ENCODE data around the gene LEFTY2.
"Not testable (repeated sequence)": the region's sequence is repeated elsewhere in the genome, so short reads cannot be mapped to it uniquely, and the experiment has no call there.

Gene LEFTY2

DNA sequence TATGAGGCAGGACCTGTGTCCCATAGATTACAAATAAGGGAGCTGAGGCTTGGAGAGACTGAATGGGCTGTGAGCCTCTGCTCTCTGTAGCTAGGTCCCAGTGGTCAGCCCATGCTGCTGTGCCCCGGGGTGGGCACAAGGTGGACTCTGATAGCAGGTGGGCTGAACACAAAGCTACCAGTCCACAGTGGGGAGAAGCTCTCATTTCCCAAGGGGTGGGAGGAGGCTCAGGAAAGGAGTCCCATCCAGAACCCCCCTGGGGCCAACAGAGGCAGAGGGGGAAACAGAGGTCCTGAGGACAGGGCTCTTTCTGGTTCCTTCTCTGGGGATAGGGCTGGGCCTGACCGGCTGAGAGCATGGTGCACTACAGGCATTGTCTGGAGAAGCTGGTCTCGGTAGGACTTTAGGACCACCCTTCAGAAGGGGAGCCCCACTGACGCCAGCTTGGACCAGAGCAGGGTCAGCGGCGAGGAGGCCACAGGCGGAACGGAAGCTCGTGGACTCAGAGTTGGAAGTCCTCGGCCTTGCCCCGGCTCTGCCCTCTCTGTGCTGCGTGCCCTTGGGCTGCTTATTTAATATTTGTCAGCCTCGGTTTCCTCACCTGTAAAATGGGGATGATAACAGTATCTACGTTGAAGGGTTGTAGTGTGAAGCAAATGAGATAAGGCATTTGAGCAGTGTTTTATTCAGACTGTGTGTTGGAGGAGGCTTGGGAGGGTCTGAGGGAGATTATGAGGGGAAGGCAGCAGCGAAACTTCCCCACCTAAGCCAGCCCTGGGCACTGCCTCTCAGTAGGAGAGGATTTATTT is 31.5 kb upstream of the LEFTY2 start:
- TF ChIP-seq, protein P1, sequence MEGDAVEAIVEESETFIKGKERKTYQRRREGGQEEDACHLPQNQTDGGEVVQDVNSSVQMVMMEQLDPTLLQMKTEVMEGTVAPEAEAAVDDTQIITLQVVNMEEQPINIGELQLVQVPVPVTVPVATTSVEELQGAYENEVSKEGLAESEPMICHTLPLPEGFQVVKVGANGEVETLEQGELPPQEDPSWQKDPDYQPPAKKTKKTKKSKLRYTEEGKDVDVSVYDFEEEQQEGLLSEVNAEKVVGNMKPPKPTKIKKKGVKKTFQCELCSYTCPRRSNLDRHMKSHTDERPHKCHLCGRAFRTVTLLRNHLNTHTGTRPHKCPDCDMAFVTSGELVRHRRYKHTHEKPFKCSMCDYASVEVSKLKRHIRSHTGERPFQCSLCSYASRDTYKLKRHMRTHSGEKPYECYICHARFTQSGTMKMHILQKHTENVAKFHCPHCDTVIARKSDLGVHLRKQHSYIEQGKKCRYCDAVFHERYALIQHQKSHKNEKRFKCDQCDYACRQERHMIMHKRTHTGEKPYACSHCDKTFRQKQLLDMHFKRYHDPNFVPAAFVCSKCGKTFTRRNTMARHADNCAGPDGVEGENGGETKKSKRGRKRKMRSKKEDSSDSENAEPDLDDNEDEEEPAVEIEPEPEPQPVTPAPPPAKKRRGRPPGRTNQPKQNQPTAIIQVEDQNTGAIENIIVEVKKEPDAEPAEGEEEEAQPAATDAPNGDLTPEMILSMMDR (IDR thresholded peaks at IDR 0.05; ENCODE audit: poor library complexity, severe bottlenecking), result no peak

DNA sequence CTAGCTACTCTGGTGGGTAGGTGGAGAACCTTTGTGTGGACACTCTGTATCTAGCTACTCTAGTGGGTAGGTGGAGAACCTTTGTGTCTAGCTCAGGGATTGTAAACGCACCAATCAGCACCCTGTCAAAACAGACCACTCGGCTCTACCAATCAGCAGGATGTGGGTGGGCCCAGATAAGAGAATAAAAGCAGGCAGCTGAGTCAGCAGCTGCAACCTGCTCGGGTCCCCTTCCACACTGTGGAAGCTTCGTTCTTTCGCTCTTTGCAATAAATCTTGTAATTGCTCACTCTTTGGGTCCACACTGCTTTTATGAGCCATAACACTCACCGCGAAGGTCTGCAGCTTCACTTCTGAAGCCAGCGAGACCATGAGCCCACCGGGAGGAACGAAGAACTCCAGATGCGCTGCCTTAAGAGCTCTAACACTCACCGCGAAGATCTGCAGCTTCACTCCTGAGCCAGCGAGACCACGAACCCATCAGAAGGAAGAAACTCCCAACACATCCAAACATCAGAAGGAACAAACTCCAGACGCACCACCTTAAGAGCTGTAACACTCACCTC is 29.7 kb upstream of the LEFTY2 start:
- not testable (repeated sequence) for DNase-seq (ENCODE audit: low spot score); H3K27ac ChIP-seq (ENCODE audit: poor library complexity, severe bottlenecking); H3K4me1 ChIP-seq (ENCODE audit: insufficient read depth, poor library complexity, severe bottlenecking)

More for the DNA sequence above, 31.5 kb upstream of the LEFTY2 start:
- ATAC-seq (ENCODE audit: low read depth), result no peak
- H3K27me3 ChIP-seq (ENCODE audit: insufficient read depth, poor library complexity, severe bottlenecking), result no peaks in the 10 kb centered on the region
- no peak for DNase-seq (ENCODE audit: low spot score)
- H3K36me3 ChIP-seq (ENCODE audit: low read depth), result no peaks in the 10 kb centered on the region
- H3K4me1 ChIP-seq (ENCODE audit: insufficient read depth, poor library complexity, severe bottlenecking), result no peaks in the 10 kb centered on the region
- no peak overlapping the region for H3K27ac ChIP-seq (ENCODE audit: poor library complexity, severe bottlenecking)
- no peaks in the 10 kb centered on the region for H3K9me3 ChIP-seq (ENCODE audit: severe bottlenecking)
- H3K4me3 ChIP-seq (ENCODE audit: severe bottlenecking), result no peak overlapping the region

DNA sequence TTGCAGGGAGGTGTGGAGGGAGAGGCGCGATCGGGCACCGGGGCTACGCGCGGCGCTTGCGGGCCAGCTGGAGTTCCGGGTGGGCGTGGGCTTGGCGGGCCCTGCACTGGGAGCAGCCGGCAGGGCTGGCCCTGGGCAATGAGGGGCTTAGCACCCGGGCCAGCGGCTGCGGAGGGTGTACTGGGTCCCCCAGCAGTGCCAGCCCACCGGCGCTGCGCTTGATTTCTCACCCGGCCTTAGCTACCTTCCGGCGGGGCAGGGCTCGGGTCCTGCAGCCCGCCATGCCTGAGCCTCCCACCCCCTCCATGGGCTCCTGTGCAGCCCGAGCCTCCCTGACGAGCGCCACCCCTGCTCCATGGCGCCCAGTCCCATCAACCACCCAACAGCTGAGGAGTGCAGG is 28.7 kb upstream of the LEFTY2 start:
- not testable (repeated sequence) for H3K27me3 ChIP-seq (ENCODE audit: insufficient read depth, poor library complexity, severe bottlenecking); ATAC-seq (ENCODE audit: low read depth); H3K27ac ChIP-seq (ENCODE audit: poor library complexity, severe bottlenecking); H3K4me1 ChIP-seq (ENCODE audit: insufficient read depth, poor library complexity, severe bottlenecking); H3K9me3 ChIP-seq (ENCODE audit: severe bottlenecking); H3K36me3 ChIP-seq (ENCODE audit: low read depth); H3K4me3 ChIP-seq (ENCODE audit: severe bottlenecking); DNase-seq (ENCODE audit: low spot score)

More for the DNA sequence above, 29.7 kb upstream of the LEFTY2 start:
- H3K4me3 ChIP-seq (ENCODE audit: severe bottlenecking); H3K27me3 ChIP-seq (ENCODE audit: insufficient read depth, poor library complexity, severe bottlenecking); H3K9me3 ChIP-seq (ENCODE audit: severe bottlenecking); H3K36me3 ChIP-seq (ENCODE audit: low read depth); ATAC-seq (ENCODE audit: low read depth): not testable (repeated sequence)

DNA sequence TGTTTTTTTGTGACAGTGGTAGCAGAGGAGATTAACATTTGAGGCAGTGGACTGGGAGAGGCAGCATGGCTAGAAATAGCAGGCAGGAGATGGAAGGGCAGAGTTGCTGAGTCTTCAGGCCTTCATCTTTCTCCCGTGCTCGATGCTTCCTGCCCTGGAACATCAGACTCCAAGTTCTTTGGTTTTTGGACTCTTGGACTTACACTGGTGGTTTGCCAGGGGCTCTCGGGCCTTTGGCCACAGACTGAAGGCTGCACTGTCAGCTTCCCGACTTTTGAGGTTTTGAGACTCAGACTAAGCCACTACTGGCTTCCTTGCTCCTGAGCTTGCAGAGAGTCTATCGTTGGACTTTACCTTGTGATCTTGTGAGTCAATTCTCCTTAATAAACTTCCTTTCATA is 24.2 kb upstream of the LEFTY2 start:
- TF ChIP-seq, protein P1 (IDR thresholded peaks at IDR 0.05; ENCODE audit: poor library complexity, severe bottlenecking), result no peak
- Histone ChIP-seq H3K4me1 (ENCODE audit: insufficient read depth, poor library complexity, severe bottlenecking) (no peaks in the 10 kb centered on the region), H3K36me3 (ENCODE audit: low read depth) (no peaks in the 10 kb centered on the region), H3K27ac (ENCODE audit: poor library complexity, severe bottlenecking) (no peak overlapping the region), H3K4me3 (ENCODE audit: severe bottlenecking) (no peak overlapping the region), H3K27me3 (ENCODE audit: insufficient read depth, poor library complexity, severe bottlenecking) (no peaks in the 10 kb centered on the region), H3K9me3 (ENCODE audit: severe bottlenecking) (no peaks in the 10 kb centered on the region)
- ATAC-seq (ENCODE audit: low read depth) (no peak), DNase-seq (ENCODE audit: low spot score) (no peak)

DNA sequence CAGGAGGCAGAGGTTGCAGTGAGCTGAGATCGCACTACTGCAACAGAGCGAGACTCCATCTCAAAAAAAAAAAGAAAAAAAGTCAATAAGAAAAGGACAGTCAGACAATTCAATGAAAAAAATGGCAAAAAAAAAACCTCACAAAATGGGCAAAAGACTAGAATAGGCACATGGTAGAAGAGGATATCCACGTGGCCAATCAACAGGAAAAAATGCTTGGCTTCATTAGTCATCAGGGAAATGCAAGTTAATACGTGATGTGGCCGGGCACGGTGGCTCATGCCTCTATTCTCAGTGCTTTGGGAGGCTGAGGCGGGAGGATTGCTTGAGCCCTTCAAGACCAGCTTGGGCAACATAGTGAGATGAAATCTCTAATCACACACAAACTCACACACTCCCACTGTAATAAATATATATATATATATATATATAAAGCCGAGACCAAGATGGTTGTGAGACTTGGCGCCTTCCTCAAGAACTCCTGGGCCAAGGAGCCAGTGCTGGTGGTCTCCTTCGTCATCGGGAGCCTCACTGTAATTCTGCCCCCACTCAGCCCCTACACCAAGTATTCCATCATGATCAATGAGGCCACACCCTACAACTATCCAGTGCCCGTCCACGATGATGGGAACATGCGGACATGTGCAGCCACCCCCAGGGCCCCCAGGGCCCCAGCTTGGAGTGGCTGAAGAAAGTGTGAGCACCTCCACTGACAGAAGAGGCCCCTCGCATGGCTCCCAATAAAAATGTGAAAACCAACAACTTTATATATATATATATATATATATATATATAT is 22.9 kb upstream of the LEFTY2 start:
- ATAC-seq (ENCODE audit: low read depth) (no peak), DNase-seq (ENCODE audit: low spot score) (no peak)
- no peaks in the 10 kb centered on the region for H3K4me1 ChIP-seq (ENCODE audit: insufficient read depth, poor library complexity, severe bottlenecking)
- H3K27me3 ChIP-seq (ENCODE audit: insufficient read depth, poor library complexity, severe bottlenecking), result no peaks in the 10 kb centered on the region
- no peak overlapping the region for H3K27ac ChIP-seq (ENCODE audit: poor library complexity, severe bottlenecking)
- TF ChIP-seq, protein P1 (IDR thresholded peaks at IDR 0.05; ENCODE audit: poor library complexity, severe bottlenecking), result no peak
- H3K9me3 ChIP-seq (ENCODE audit: severe bottlenecking), result no peaks in the 10 kb centered on the region
- no peak overlapping the region for H3K4me3 ChIP-seq (ENCODE audit: severe bottlenecking)
- no peaks in the 10 kb centered on the region for H3K36me3 ChIP-seq (ENCODE audit: low read depth)

Data from RWPE2 (cell line).